ENCODE measurements around the gene MIGA2.
"Not testable (repeated sequence)": the region's sequence is repeated elsewhere in the genome, so short reads cannot be mapped to it uniquely, and the experiment has no call there.

Gene MIGA2, protein sequence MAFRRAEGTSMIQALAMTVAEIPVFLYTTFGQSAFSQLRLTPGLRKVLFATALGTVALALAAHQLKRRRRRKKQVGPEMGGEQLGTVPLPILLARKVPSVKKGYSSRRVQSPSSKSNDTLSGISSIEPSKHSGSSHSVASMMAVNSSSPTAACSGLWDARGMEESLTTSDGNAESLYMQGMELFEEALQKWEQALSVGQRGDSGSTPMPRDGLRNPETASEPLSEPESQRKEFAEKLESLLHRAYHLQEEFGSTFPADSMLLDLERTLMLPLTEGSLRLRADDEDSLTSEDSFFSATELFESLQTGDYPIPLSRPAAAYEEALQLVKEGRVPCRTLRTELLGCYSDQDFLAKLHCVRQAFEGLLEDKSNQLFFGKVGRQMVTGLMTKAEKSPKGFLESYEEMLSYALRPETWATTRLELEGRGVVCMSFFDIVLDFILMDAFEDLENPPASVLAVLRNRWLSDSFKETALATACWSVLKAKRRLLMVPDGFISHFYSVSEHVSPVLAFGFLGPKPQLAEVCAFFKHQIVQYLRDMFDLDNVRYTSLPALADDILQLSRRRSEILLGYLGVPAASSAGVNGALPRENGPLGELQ

GRCh38 chr9:129036241-129036922, at the start of gene MIGA2:
Gene MIGA2, plus strand, starts transcription at chr9:129036626. Its CDS starts 3,969 bp downstream, at chr9:129040595.
- peak; percentile 98 for DNase-seq

GRCh38 chr9:128986671-128987070, 49.8 kb upstream of the MIGA2 start:
- no peak for DNase-seq

GRCh38 chr9:128987805-128988204, 48.6 kb upstream of the MIGA2 start:
- no peak for DNase-seq

DNA sequence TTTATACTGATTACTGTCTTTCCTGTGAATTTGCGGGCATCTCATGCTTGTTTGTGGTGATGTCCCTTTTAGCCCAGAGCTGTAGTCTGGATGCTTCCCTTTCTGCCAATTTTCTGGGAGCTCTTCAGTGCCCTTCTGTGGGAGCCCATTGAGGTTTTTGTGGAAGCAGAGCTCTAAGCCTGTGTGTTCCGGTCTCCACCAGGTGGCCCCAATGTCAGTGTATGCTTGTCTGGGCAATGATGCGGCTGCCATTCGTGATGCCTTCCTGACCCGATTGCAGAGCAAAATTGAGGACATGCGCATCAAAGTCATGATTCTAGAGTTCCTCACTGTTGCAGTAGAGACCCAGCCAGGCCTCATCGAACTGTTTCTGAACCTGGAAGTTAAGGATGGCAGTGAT, 43.4 kb upstream of the MIGA2 start:
- DNase-seq = no peak

- no peak for DNase-seq
Observed at GRCh38 chr9:128995791-128996190, 40.6 kb upstream of the MIGA2 start.

DNA sequence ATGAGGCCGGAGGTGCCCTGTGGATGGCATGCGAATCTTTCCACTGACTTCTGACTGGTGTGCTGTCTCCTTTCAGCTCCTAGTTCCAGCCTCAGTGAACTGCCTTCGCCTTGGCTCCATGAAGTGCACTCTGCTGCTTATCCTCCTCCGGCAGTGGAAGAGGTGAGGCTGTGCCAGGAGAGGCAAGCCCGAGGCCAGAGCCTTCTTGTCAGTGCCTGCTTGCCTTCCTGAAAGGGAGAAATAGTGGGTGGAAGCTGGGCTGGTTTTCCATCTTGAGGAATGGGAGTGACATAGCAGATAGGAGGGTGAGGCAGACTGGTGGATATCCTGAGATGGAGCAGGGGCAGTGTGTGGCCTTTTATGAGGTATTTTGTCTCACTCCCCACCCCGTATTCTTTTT, 38.0 kb upstream of the MIGA2 start:
- DNase-seq = no peak

GRCh38 chr9:128999581-129000206, 36.7 kb upstream of the MIGA2 start:
- no peak for DNase-seq

GRCh38 chr9:129001504-129002325, 34.7 kb upstream of the MIGA2 start:
- DNase-seq = no peak

GRCh38 chr9:129002992-129003391, 33.4 kb upstream of the MIGA2 start:
- no peak for DNase-seq

GRCh38 chr9:129004173-129004572, 32.3 kb upstream of the MIGA2 start:
- not testable (repeated sequence) for DNase-seq

- no peak for DNase-seq
Observed at GRCh38 chr9:129005336-129005997, 31.0 kb upstream of the MIGA2 start.

GRCh38 chr9:129006328-129007034, 29.9 kb upstream of the MIGA2 start:
- DNase-seq = no peak

GRCh38 chr9:129007035-129007765, 29.2 kb upstream of the MIGA2 start:
- DNase-seq = no peak

DNA sequence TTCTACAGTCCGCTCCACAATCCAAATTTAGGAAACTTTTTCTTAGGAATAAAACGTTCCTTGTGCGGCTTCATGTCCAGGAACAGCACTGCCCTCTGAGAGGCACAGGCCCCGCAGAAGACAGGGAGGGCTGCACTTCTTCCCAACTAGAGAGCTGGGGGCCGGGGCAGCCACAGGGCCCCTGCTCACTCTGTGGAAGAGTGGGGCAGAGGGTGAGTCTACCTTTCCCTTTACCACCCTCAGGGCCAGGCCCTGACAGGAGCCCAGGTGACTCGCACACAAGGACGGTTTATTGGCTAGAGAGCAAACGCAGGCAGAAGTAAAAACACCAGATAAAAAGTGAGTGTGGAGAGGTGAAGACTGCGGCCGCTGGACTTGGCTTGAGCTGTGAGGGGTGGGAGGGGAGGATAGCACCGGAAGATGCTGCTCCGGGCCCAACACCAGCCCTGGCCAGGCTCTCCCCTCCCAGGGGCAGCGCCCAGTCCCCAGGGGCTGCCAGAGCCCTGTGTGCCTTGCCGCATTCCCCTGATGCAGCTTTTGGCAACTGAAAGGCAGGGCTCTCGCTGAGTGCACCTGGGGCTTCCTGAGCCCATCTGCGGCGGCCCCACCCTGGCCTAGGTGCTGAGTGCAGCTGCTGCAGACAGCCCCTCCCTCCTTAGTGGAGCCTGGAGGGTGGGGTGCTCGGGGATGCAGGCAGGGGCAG, 28.5 kb upstream of the MIGA2 start:
- no peak for DNase-seq

DNA sequence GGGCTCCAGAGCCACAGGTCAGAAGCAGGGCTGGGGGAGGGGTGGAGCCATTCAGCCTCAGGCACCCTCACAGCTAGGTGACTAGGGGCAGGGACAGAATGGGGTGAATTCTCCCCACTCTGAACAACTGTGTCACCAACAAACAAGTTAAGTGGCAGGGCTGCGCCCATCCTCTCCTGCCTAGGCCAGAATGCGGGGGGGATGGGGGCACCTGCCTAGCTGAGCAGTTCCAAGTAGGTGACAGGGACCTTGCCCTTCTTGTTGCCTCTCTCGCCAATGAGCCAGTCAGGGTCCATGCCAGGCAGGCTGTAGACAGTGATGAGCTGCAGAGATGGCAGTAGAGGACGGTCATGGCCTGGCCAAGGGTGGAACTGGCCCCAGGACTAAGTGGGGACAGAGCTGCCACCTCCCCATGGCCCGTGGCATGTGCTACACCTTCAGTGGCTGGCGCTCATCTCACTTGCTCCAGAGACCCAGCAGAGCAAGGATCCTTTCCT, 27.9 kb upstream of the MIGA2 start:
- no peak for DNase-seq

DNA sequence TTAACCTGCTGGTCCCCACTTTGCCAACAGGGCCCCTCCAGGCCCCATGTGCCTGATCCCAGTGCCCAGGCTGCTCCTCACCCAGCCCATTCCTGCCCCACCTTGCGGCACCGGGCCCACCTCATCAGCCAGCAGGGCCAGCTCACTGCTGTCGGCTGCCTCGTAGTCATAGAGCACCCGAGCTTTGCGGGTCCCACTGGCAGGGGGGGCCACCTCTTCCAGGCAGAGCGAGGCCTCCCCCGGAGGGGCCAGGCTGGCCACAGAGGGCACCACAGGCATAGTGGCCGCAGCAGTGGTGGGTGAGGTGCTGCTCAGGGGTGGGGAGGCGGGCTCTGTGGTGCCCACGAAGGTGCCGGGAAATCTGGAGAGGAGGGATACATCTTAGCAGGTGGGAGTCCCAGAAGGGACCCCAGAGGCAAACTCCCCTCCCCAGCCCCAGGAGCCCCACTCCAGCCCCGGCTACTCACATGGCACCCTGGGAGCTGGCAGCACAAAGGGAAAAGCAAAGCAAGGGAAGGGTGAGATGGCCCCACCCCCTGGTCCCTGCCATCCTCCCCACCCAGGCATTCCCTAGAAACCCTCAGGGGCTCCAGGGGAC, 27.3 kb upstream of the MIGA2 start:
- no peak for DNase-seq

GRCh38 chr9:129009584-129010141, 26.8 kb upstream of the MIGA2 start:
- no peak for DNase-seq

DNA sequence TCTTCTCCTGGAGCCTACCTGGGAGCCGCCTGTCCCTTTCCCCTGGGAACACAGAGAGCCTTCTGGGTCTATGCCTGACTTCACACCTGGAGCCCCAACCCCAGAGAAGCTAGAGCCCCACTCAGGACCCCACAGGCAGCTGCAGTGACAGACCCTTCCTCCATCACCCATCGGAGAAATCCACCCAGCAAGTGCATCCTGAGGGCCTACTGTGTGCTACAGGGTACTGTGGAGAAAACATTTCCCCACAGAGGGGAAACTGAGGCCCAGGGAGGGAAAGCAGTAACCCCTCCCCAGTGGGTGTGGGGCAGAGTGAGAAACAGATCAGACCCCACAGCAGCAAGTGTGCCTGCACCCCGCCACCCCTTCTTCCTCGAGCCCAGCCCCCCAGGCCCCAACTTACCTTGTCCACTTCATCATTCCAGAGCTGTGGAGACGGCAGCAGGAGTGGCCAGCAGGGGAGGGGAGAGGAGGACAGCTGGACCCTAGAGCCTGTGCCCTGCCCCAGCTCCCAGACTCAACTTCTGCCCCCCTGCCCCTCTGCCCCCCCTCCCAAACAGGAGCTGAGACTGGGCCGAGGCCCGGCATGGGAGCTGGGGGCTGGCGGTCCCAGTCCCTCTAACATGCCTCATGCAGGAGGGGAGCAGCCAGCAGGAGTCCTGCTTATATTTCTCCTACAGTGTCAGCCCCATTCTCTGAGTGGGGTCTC, 26.0 kb upstream of the MIGA2 start:
- DNase-seq = no peak
